Nephron (organoid): ENCODE results near the gene SLFN13.

Source experiments
- H3K27ac Mint-ChIP-seq, 3 experiments: 2 replicates each; pipeline ENCODE4 v1.8.0; 2020; ENCODE audit warnings: mixed read lengths in 3 of 3, mild to moderate bottlenecking in 2 of 3, moderate library complexity in 1 of 3
- H3K27me3 Mint-ChIP-seq: 2 replicates; pipeline ENCODE4 v1.8.0; 2021; ENCODE audit warnings: low read depth, mild to moderate bottlenecking, moderate library complexity, mixed read lengths
- H3K36me3 Mint-ChIP-seq: 2 replicates; pipeline ENCODE4 v1.8.0; 2020; ENCODE audit warnings: low read depth, mixed read lengths
- H3K4me1 Mint-ChIP-seq: 2 replicates; pipeline ENCODE4 v1.8.0; 2020; ENCODE audit warnings: mixed read lengths
- H3K4me3 Mint-ChIP-seq, 3 experiments: 2 replicates each; pipeline ENCODE4 v1.8.0; 2020; ENCODE audit warnings: mild to moderate bottlenecking in 3 of 3, mixed read lengths in 3 of 3, moderate library complexity in 2 of 3
- H3K9me3 Mint-ChIP-seq: 2 replicates; pipeline ENCODE4 v1.8.0; 2020; ENCODE audit warnings: mixed read lengths
- CTCF ChIP-seq, 3 experiments: fragments of 200-600 bp; sonication (generic); IDR thresholded peaks; one replicate each; pipeline ENCODE4 v1.5.0; 2021; ENCODE audit warnings: antibody characterized with exemption in 3 of 3; ENCODE audit not compliant: unreplicated experiment in 3 of 3

The SLFN13 gene

GRCh38 chr17:35488991-35489390, 40.4 kb upstream of the SLFN13 start:
- Mint-ChIP-seq H3K4me1 (no peaks in the 10 kb centered on the region), H3K36me3 (no peaks in the 10 kb centered on the region), H3K27ac (no peak overlapping the region), H3K9me3 (peaks cover 19% of the 10 kb centered on the region), H3K4me3 (no peak overlapping the region), H3K27me3 (peaks cover 99% of the 10 kb centered on the region)
- no peak for TF ChIP-seq CTCF (IDR thresholded peaks at IDR 0.05; ENCODE audit: unreplicated experiment in 3 of 3)

GRCh38 chr17:35486920-35487732, 38.6 kb upstream of the SLFN13 start:
- H3K36me3 Mint-ChIP-seq, result no peaks in the 10 kb centered on the region
- peak overlapping the region; percentile 67 to 82 (median 79) for H3K4me3 Mint-ChIP-seq
- H3K9me3 Mint-ChIP-seq, result peaks cover 19% of the 10 kb centered on the region
- H3K4me1 Mint-ChIP-seq, result no peaks in the 10 kb centered on the region
- H3K27ac Mint-ChIP-seq, result no peak overlapping the region
- peaks cover 99% of the 10 kb centered on the region for H3K27me3 Mint-ChIP-seq
- no peak for TF ChIP-seq CTCF (IDR thresholded peaks at IDR 0.05; ENCODE audit: unreplicated experiment in 3 of 3)

- Mint-ChIP-seq H3K27me3 (peaks cover 92% of the 10 kb centered on the region), H3K9me3 (no peaks in the 10 kb centered on the region), H3K27ac (no peak overlapping the region), H3K4me3 (no peak overlapping the region), H3K36me3 (no peaks in the 10 kb centered on the region), H3K4me1 (no peaks in the 10 kb centered on the region)
- TF ChIP-seq CTCF (IDR thresholded peaks at IDR 0.05; ENCODE audit: unreplicated experiment in 3 of 3), result no peak
These were observed 30.7 kb upstream of the SLFN13 start for GRCh38 chr17:35479271-35479670.

GRCh38 chr17:35477248-35477647, 28.7 kb upstream of the SLFN13 start:
- H3K4me3 Mint-ChIP-seq, result no peak overlapping the region
- no peak for TF ChIP-seq CTCF (IDR thresholded peaks at IDR 0.05; ENCODE audit: unreplicated experiment in 3 of 3)
- H3K9me3 Mint-ChIP-seq, result peaks cover 2% of the 10 kb centered on the region
- peaks cover 82% of the 10 kb centered on the region for H3K27me3 Mint-ChIP-seq
- H3K27ac Mint-ChIP-seq, result no peak overlapping the region
- H3K36me3 Mint-ChIP-seq, result no peaks in the 10 kb centered on the region
- H3K4me1 Mint-ChIP-seq, result no peaks in the 10 kb centered on the region

DNA sequence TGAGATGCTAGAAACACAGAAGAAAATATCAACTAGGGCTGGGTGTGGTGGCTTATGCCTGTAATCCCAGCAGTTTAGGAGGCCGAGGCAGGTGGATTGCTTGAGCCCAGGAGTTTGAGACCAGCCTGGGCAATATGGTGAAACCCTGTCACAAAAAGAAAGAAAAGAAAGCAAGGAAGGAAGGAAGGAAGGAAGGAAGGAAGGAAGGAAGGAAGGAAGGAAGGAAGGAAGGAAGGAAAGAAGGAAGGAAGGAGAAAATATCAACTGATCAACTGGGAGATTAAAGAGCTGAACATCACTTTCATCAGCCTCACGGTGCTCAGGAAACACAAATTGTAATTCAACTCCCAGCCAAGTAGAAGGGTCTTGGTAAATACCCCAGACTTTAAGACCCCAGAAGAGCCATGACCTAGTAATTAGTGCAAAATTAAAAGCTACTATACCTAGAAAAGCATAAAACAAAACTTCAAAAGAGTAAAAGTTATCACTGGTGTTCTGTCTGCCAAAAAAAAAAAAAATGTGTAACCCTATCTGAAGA, 27.8 kb upstream of the SLFN13 start:
- H3K27ac Mint-ChIP-seq, result no peak overlapping the region
- no peaks in the 10 kb centered on the region for H3K4me1 Mint-ChIP-seq
- TF ChIP-seq CTCF (IDR thresholded peaks at IDR 0.05; ENCODE audit: unreplicated experiment in 3 of 3), result no peak
- H3K36me3 Mint-ChIP-seq, result no peaks in the 10 kb centered on the region
- no peak overlapping the region for H3K4me3 Mint-ChIP-seq
- peaks cover 5% of the 10 kb centered on the region for H3K9me3 Mint-ChIP-seq
- H3K27me3 Mint-ChIP-seq, result peaks cover 78% of the 10 kb centered on the region

DNA sequence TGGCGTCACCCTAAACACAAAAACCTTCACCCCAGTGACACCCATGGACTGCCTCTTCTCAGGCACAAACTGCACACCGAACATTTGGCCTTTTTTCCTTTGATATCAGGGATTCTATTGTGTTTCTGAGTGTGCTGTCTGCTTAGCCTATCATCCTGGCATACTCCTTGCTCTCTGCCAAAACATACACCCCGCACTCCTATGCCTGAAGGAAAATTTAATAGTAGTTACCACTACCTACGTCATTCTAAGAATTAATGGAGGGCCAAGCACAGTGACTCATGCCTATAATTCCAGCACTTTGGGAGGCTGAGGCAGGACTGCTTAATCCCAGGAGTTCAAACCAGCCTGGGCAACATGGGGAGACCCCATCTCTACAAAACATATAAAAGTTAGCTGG, 19.9 kb upstream of the SLFN13 start:
- Mint-ChIP-seq H3K9me3 (peaks cover 5% of the 10 kb centered on the region), H3K27me3 (peaks cover 65% of the 10 kb centered on the region), H3K27ac (no peak overlapping the region), H3K4me1 (no peaks in the 10 kb centered on the region), H3K36me3 (no peaks in the 10 kb centered on the region), H3K4me3 (no peak overlapping the region)
- TF ChIP-seq CTCF (IDR thresholded peaks at IDR 0.05; ENCODE audit: unreplicated experiment in 3 of 3), result no peak
